HEK293T (cell line): Measurements from ENCODE around the gene CYP11A1.

ENCODE experiments used
- CTCF ChIA-PET: fragments of 350-600 bp; formaldehyde crosslinking; extraction: SDS; loops from one replicate; lab custom pipeline; 2021; ENCODE audit warnings: antibody characterized with exemption, inconsistent platforms; lab: Yijun Ruan, JAX
- POLR2A ChIA-PET: fragments of 350-600 bp; formaldehyde crosslinking; extraction: SDS; loops from one replicate; lab custom pipeline; 2020; ENCODE audit warnings: antibody characterized with exemption, inconsistent platforms; lab: Yijun Ruan, JAX
- DNase-seq: peaks from one replicate; pipeline ENCODE4 v3.0.0; 2012; ENCODE audit warnings: mixed read lengths; ENCODE audit errors: extremely low spot score
- ARNT ChIP-seq: fragments of 450-650 bp; IDR thresholded peaks from 2 replicates; pipeline ENCODE4 v1.6.1; 2017; ENCODE audit warnings: mild to moderate bottlenecking
- BHLHE40 ChIP-seq: fragments of 450-650 bp; IDR thresholded peaks from 2 replicates; pipeline ENCODE4 v1.6.1; 2016; ENCODE audit warnings: mild to moderate bottlenecking, moderate library complexity, borderline replicate concordance
- CTBP1 ChIP-seq: fragments of 450-650 bp; IDR thresholded peaks from 2 replicates; pipeline ENCODE4 v1.6.1; 2016; ENCODE audit warnings: borderline replicate concordance
- ELF4 ChIP-seq: fragments of 450-650 bp; IDR thresholded peaks from 2 replicates; pipeline ENCODE4 v1.6.1; 2017; ENCODE audit warnings: antibody characterized with exemption
- FOXA1 ChIP-seq: fragments of 450-650 bp; IDR thresholded peaks from 2 replicates; pipeline ENCODE4 v1.6.1; 2016; ENCODE audit warnings: mild to moderate bottlenecking
- FOXK2 ChIP-seq: fragments of 450-650 bp; IDR thresholded peaks from 2 replicates; pipeline ENCODE4 v1.6.1; 2016; ENCODE audit warnings: mild to moderate bottlenecking
- FOXM1 ChIP-seq: fragments of 450-650 bp; IDR thresholded peaks from 2 replicates; pipeline ENCODE4 v1.6.1; 2017; ENCODE audit warnings: mild to moderate bottlenecking, borderline replicate concordance
- HDGF ChIP-seq: fragments of 450-650 bp; IDR thresholded peaks from 2 replicates; pipeline ENCODE4 v1.6.1; 2017; ENCODE audit warnings: antibody characterized with exemption, borderline replicate concordance
- L3MBTL2 ChIP-seq: fragments of 450-650 bp; conservative IDR thresholded peaks from 2 replicates; pipeline ENCODE4 v1.6.1; 2016; ENCODE audit warnings: mild to moderate bottlenecking
- LEF1 ChIP-seq: fragments of 450-650 bp; IDR thresholded peaks from 2 replicates; pipeline ENCODE4 v1.6.1; 2017; ENCODE audit warnings: mild to moderate bottlenecking, borderline replicate concordance
- NFRKB ChIP-seq: fragments of 450-650 bp; IDR thresholded peaks from 2 replicates; pipeline ENCODE4 v1.6.1; 2016; ENCODE audit warnings: mild to moderate bottlenecking, moderate library complexity
- SP1 ChIP-seq: fragments of 450-650 bp; IDR thresholded peaks from 2 replicates; pipeline ENCODE4 v1.6.1; 2017
- SUZ12 ChIP-seq: fragments of 450-650 bp; IDR thresholded peaks from 2 replicates; pipeline ENCODE4 v1.6.1; 2016; ENCODE audit warnings: mild to moderate bottlenecking
- TARDBP ChIP-seq: fragments of 450-650 bp; IDR thresholded peaks from 2 replicates; pipeline ENCODE4 v1.6.1; 2016
- ZNF384 ChIP-seq: fragments of 450-650 bp; IDR thresholded peaks from 2 replicates; pipeline ENCODE4 v1.6.1; 2016
- TF ChIP-seq, protein P1 (sequence below): fragments of 450-650 bp; IDR thresholded peaks from 2 replicates; pipeline ENCODE4 v1.6.1; 2016

Gene CYP11A1

GRCh38 chr15:74343127-74343796 is 24.2 kb downstream of the CYP11A1 start:
- CTCF ChIA-PET: no interaction called here
- TF ChIP-seq L3MBTL2 (no peak), TARDBP (no peak), ZNF384 (no peak), SP1 (no peak), NFRKB (no peak), FOXA1 (no peak), LEF1 (no peak), FOXM1 (no peak), BHLHE40 (no peak), CTBP1 (no peak), ELF4 (no peak), ARNT (no peak), FOXK2 (no peak), HDGF (no peak), SUZ12 (no peak)
- TF ChIP-seq, protein P1, sequence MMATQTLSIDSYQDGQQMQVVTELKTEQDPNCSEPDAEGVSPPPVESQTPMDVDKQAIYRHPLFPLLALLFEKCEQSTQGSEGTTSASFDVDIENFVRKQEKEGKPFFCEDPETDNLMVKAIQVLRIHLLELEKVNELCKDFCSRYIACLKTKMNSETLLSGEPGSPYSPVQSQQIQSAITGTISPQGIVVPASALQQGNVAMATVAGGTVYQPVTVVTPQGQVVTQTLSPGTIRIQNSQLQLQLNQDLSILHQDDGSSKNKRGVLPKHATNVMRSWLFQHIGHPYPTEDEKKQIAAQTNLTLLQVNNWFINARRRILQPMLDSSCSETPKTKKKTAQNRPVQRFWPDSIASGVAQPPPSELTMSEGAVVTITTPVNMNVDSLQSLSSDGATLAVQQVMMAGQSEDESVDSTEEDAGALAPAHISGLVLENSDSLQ: no peak
- no peak for DNase-seq
- POLR2A ChIA-PET: no interaction called here

GRCh38 chr15:74340150-74340549 is 27.3 kb downstream of the CYP11A1 start:
- TF ChIP-seq NFRKB (no peak), TARDBP (no peak), FOXA1 (no peak), CTBP1 (no peak), FOXM1 (no peak), FOXK2 (no peak), LEF1 (no peak), ZNF384 (no peak)
- DNase-seq: no peak
- ChIA-PET CTCF (interaction anchor here (1.3 kb wide), 1 partner anchor 136 kb away, joined by 3 read pairs; no protein-coding TSS in a partner anchor), POLR2A (interaction anchor here (1.1 kb wide), 1 partner anchor 16 kb away, joined by 3 read pairs; no protein-coding TSS in a partner anchor)

DNA sequence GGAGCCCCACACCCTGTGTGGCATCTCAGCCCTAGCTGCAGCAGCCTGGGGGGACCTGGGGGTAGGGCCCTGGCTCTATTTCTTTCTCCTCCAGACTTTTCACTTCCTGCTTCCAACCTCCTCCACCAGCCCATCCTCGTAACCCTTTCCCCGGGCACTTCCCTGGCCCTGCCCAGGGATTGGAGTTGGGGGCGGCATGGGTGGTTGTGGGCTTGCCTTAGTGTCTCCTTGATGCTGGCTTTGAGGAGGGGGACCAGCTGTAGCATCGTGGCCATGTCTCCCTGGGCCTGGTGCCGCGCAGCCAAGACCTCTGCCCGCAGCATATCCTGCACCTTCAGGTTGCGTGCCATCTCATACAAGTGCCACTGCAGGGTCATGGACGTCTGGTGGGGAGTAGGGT is 28.1 kb downstream of the CYP11A1 start:
- ChIA-PET POLR2A (interaction anchor here (1.1 kb wide), 1 partner anchor 15 kb away, joined by 3 read pairs; no protein-coding TSS in a partner anchor), CTCF (no interaction called here)
- no peak for TF ChIP-seq SUZ12
- TF ChIP-seq, protein P1: no peak
- no peak for TF ChIP-seq ZNF384
- TF ChIP-seq FOXA1: no peak
- no peak for TF ChIP-seq SP1
- no peak for TF ChIP-seq ELF4
- TF ChIP-seq TARDBP: no peak
- no peak for TF ChIP-seq L3MBTL2
- no peak for TF ChIP-seq CTBP1
- no peak for TF ChIP-seq FOXM1
- TF ChIP-seq BHLHE40: no peak
- no peak for TF ChIP-seq NFRKB
- no peak for TF ChIP-seq HDGF
- TF ChIP-seq FOXK2: no peak
- TF ChIP-seq ARNT: no peak
- no peak for TF ChIP-seq LEF1
- DNase-seq: no peak

GRCh38 chr15:74338676-74339075 is 28.8 kb downstream of the CYP11A1 start:
- ChIA-PET POLR2A (no interaction called here), CTCF (no interaction called here)
- DNase-seq: no peak
- TF ChIP-seq TARDBP: no peak
- no peak for TF ChIP-seq FOXK2
- no peak for TF ChIP-seq SUZ12
- TF ChIP-seq BHLHE40: no peak
- no peak for TF ChIP-seq FOXM1
- no peak for TF ChIP-seq LEF1
- no peak for TF ChIP-seq CTBP1
- TF ChIP-seq ARNT: no peak
- TF ChIP-seq, protein P1: no peak
- TF ChIP-seq ELF4: no peak
- TF ChIP-seq FOXA1: no peak
- no peak for TF ChIP-seq SP1
- TF ChIP-seq L3MBTL2: no peak

DNA sequence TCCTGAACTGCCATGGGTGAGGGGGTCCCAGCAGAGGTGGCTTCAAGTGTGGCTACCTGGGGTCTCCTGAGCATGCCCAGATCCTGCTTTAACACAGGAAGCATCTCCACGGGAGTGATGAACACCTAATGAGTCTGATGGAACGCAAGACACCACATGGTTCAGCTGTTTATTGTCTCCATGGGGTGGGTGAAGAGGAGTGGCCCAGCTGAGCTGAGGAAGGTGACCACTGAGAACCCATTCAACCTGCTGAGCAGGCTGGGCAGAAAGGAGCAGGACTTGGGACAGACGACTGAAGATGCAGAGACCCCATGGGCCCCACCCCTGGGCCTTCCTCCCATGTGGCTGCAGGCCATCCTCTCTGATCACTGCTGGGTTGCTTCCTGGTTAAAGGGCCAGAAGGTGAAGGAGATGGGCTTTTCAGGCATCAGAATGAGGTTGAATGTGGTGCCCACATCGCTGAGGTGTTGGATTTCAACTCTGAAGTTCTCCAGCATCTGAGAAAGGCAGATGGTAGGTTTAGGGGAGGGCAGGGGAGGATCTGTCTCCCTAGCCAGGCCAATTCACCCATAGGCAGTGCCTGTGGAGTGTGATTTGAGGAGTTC is 29.7 kb downstream of the CYP11A1 start:
- no peak for DNase-seq
- TF ChIP-seq ELF4 (no peak), NFRKB (no peak), CTBP1 (no peak), ARNT (no peak), FOXA1 (no peak), FOXM1 (no peak), SUZ12 (no peak), FOXK2 (no peak), LEF1 (no peak), L3MBTL2 (no peak), ZNF384 (no peak), BHLHE40 (no peak), TARDBP (no peak), SP1 (no peak), HDGF (no peak)
- TF ChIP-seq, protein P1: no peak
- ChIA-PET CTCF (no interaction called here), POLR2A (no interaction called here)
